ENCODE results near the gene TASP1. TPM values are rescaled to one million over a fixed set of nuclear protein-coding genes. Genes with fewer than 3 reads are reported as not detected.

The TASP1 gene
- total RNA-seq, 1 donor from 2014 or later, result 9.0 TPM

DNA sequence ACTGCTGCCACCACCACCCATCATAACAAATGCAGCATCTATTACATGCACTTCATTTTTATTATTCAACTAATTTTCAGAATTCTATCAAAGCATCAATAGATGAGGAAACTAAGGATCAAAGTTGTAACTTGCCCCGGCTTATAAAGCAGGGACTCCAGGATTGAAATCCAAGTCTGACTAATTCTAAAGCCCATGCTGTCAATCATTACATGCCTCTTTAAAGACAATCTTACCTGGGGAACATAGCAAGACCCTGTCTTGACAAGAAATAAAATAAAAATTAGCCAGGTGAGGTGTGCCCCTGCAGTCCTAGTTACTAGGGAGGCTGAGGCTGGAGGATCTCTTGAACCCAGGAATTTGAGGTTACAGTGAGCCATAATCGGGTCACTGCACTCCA, 235.3 kb downstream of the TASP1 start:
- TF ChIP-seq, protein P1, sequence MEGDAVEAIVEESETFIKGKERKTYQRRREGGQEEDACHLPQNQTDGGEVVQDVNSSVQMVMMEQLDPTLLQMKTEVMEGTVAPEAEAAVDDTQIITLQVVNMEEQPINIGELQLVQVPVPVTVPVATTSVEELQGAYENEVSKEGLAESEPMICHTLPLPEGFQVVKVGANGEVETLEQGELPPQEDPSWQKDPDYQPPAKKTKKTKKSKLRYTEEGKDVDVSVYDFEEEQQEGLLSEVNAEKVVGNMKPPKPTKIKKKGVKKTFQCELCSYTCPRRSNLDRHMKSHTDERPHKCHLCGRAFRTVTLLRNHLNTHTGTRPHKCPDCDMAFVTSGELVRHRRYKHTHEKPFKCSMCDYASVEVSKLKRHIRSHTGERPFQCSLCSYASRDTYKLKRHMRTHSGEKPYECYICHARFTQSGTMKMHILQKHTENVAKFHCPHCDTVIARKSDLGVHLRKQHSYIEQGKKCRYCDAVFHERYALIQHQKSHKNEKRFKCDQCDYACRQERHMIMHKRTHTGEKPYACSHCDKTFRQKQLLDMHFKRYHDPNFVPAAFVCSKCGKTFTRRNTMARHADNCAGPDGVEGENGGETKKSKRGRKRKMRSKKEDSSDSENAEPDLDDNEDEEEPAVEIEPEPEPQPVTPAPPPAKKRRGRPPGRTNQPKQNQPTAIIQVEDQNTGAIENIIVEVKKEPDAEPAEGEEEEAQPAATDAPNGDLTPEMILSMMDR (IDR thresholded peaks at IDR 0.05), result no peak
- no peak overlapping the region for H3K4me3 Mint-ChIP-seq (ENCODE audit: unreplicated experiment)
- peaks cover 4% of the 10 kb centered on the region for H3K36me3 Mint-ChIP-seq (ENCODE audit: unreplicated experiment)
- DNase-seq (ENCODE audit: extremely low spot score, unreplicated experiment), result no peak
- peaks cover 8% of the 10 kb centered on the region for H3K9me3 Mint-ChIP-seq (ENCODE audit: unreplicated experiment)
- no peak overlapping the region for H3K27ac Mint-ChIP-seq (ENCODE audit: unreplicated experiment)
- no peaks in the 10 kb centered on the region for H3K27me3 Mint-ChIP-seq (ENCODE audit: unreplicated experiment)
- H3K4me1 Mint-ChIP-seq (ENCODE audit: unreplicated experiment), result peaks cover 7% of the 10 kb centered on the region

DNA sequence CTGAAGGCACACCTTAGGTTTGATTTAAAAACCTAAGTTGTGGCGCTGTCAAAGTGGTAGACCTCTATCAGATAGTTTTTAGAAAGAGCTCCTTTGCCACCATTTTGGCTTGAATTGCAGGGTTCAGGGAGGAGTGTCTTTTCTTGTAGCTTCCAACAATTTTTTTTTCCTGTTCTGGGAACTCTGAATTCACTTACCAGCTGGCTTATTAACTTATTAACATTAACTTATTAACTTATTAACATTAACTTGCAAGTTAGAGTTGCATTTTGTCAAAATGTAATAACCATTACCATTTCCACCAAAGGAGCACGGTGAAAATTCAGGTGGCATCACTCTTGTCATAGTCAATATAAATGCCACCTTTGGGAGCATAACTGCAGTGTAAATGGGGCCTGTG, 235.7 kb downstream of the TASP1 start:
- H3K9me3 Mint-ChIP-seq (ENCODE audit: unreplicated experiment), result peaks cover 6% of the 10 kb centered on the region
- H3K4me1 Mint-ChIP-seq (ENCODE audit: unreplicated experiment), result peaks cover 7% of the 10 kb centered on the region
- no peak overlapping the region for H3K4me3 Mint-ChIP-seq (ENCODE audit: unreplicated experiment)
- no peak for DNase-seq (ENCODE audit: extremely low spot score, unreplicated experiment)
- H3K36me3 Mint-ChIP-seq (ENCODE audit: unreplicated experiment), result peaks cover 4% of the 10 kb centered on the region
- no peaks in the 10 kb centered on the region for H3K27me3 Mint-ChIP-seq (ENCODE audit: unreplicated experiment)
- TF ChIP-seq, protein P1 (IDR thresholded peaks at IDR 0.05), result no peak
- H3K27ac Mint-ChIP-seq (ENCODE audit: unreplicated experiment), result no peak overlapping the region

DNA sequence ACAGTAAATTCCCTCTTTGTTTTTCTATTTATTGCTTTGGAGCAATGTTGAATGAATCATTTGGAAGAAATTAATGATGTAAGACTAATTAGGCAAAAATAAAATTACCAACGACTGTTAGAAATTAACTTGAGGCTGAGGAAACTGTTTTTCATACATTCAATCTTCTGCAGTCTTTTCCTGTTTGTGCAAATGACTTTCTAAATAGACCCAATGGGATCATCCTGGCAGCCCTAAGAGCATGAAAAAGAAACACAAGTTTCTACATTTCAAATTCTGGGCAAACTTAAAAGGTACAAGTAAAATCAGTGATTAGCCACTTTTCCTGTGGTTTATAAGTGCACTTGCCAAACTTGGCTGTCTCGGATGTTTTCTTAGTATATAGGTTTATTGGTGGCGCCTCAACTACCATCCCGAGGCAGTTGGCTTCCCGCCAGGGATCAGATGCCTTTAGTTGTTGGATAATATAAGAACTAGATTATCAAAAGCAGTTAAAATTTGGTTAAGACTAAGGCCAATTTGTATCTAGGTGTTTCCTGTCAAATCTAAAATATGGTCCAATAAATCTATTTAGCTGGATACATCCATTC, 236.5 kb downstream of the TASP1 start:
- H3K4me3 Mint-ChIP-seq (ENCODE audit: unreplicated experiment), result no peak overlapping the region
- TF ChIP-seq, protein P1 (IDR thresholded peaks at IDR 0.05), result no peak
- no peak overlapping the region for H3K27ac Mint-ChIP-seq (ENCODE audit: unreplicated experiment)
- no peaks in the 10 kb centered on the region for H3K9me3 Mint-ChIP-seq (ENCODE audit: unreplicated experiment)
- no peaks in the 10 kb centered on the region for H3K36me3 Mint-ChIP-seq (ENCODE audit: unreplicated experiment)
- H3K4me1 Mint-ChIP-seq (ENCODE audit: unreplicated experiment), result peaks cover 9% of the 10 kb centered on the region
- H3K27me3 Mint-ChIP-seq (ENCODE audit: unreplicated experiment), result no peaks in the 10 kb centered on the region
- DNase-seq (ENCODE audit: extremely low spot score, unreplicated experiment), result no peak

DNA sequence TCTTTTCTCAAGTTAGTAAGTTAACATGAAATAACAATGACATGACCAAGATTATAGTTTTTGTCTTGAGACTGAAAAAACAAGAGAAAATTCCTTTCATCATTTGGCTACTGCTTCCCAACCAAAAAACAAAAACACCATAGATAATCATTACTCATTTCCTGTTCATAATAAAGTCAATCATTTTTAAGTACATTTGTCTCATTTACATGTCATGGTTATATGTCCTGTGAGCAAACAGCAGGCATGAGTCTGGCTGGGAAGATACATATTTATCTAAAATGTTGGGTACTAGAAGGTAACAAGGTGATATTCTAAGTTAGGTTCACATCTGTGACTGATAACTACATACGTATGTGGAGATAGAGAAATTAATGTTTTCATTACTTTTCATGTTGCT, 237.1 kb downstream of the TASP1 start:
- Mint-ChIP-seq H3K9me3 (ENCODE audit: unreplicated experiment) (no peaks in the 10 kb centered on the region), H3K27ac (ENCODE audit: unreplicated experiment) (no peak overlapping the region), H3K4me3 (ENCODE audit: unreplicated experiment) (no peak overlapping the region), H3K27me3 (ENCODE audit: unreplicated experiment) (no peaks in the 10 kb centered on the region), H3K36me3 (ENCODE audit: unreplicated experiment) (no peaks in the 10 kb centered on the region), H3K4me1 (ENCODE audit: unreplicated experiment) (peaks cover 9% of the 10 kb centered on the region)
- TF ChIP-seq, protein P1 (IDR thresholded peaks at IDR 0.05), result no peak
- DNase-seq (ENCODE audit: extremely low spot score, unreplicated experiment), result no peak

DNA sequence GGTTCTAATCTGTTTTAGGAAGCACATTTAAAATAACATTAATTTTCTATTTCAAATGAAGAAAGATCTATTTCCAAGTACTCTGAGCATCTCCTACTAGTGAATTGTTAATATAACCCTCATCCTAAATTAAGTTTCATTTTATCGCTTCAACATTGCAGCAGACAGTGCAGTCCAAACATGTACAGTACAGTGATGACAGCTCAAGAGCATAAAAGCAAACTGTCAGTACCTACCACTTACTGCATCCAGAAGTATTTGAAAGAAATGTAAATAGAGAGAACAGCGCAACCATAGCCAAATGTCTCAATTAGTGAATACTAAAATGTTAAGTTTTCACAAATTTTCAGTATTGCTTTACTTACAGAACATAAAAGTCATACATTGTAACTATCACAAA, 238.3 kb downstream of the TASP1 start:
- TF ChIP-seq, protein P1 (IDR thresholded peaks at IDR 0.05), result no peak

More for the DNA sequence above, 238.3 kb downstream of the TASP1 start:
- no peak for DNase-seq (ENCODE audit: extremely low spot score, unreplicated experiment)
- Mint-ChIP-seq H3K4me3 (ENCODE audit: unreplicated experiment) (no peak overlapping the region), H3K27ac (ENCODE audit: unreplicated experiment) (no peak overlapping the region), H3K9me3 (ENCODE audit: unreplicated experiment) (no peaks in the 10 kb centered on the region), H3K4me1 (ENCODE audit: unreplicated experiment) (peaks cover 15% of the 10 kb centered on the region), H3K36me3 (ENCODE audit: unreplicated experiment) (no peaks in the 10 kb centered on the region), H3K27me3 (ENCODE audit: unreplicated experiment) (no peaks in the 10 kb centered on the region)
